Measurements from ENCODE around the gene ZNF516.

The ZNF516 gene

DNA sequence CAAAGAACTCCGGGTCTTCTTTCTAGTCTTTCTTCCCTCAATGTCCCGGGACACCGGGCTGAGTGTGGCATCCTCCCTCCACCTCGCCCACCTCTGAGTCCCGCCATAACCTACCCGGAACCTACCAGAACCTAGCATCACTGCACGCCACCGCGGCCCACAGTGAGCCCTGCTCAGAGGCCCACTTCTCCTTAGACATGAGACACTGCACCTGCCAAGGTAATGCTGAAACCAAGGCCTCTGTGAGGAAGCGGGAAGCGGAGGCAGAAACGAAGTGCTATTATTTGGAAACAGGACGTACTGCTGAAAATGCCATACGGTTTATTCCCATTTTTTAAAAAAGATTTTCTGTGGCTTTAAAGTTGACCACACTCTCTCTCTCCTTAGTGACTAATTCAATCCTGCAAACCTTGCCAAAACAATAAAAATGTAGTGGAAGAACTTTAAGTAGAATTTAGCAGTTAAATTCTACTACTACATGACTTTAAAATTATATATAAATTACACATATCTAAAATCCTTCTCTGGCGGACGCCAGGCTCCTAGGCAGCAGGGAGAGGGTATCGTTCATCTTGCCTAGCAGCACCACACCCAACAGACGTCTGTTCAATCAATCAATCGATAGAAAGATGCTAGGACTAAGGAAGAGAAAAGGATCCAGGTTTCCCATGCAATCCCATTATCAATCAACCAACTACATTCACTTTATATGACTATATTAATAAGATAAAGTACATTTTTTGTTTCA, 82.0 kb downstream of the ZNF516 start:
- no peak for DNase-seq

DNA sequence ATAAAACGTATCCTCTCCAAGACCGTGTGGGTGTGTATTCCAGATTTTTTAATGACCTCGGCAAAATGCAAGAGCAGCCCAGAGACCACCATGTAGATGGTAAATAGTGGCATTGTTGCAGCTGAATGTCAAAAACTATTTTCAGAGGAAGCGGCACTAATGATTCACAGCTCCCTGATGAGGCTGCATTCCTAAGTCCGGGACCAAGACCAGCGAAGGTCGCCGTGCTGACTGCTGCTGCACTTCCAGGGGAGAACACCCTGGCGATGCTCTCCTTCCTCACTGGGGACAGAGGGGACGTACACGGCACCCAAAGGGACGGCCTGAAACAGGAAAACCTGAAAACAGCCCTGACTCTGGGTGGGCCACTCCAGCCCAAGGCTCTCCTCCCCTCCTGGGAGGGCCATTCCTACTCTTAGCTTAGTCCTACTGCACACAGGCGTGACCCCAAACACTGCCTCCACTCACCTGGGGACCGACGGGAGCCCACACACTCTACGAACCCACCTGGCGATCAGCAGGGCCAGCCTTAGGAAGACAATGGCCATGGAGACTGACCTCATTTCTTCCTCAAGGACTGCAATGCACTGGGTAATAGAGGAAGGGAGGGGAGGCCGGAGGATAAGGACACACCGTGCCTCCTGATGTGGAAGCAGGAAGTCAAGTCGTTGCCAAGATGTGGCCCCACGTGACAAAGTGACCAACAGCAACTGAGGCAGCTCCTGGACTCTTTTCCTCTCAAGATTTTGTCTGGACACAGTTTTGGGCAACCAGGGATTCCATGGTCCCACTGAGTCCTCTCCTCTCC, 82.8 kb downstream of the ZNF516 start:
- DNase-seq, result no peak

DNA sequence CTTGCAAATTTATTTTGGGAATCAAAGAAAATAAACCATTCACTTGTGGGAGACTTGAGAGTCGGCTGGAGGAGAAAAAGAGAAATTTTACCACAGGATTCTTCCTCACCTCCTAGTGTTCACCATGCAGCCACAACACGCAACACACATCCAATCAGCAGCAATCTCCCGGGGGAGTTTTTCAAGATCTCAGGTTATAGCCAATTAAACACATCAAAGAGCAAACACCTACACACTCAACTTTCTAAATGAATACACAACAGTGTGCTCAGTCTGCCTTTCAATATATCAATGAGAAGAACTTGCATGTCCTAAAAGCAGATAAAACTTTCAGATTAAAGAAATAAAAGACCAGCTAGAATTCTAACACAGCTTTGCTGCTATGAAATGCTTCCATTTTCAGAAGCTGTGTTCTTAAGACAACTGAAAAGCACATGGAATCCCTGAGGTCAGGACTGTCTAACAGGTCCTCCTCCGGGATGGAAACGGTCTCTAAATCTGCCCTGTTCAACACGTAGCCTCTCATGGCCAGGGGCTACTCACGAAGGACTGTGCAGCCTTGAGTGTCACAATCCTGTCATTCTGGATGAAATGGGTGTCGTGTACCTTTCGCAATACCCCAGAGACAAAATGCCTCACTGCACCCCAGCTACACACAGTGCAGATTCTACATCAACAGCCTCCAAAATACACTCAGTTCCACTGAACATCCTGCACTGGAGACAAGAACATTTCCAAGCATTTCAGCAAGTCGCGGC, 84.2 kb downstream of the ZNF516 start:
- DNase-seq, result peak; percentile 53

DNA sequence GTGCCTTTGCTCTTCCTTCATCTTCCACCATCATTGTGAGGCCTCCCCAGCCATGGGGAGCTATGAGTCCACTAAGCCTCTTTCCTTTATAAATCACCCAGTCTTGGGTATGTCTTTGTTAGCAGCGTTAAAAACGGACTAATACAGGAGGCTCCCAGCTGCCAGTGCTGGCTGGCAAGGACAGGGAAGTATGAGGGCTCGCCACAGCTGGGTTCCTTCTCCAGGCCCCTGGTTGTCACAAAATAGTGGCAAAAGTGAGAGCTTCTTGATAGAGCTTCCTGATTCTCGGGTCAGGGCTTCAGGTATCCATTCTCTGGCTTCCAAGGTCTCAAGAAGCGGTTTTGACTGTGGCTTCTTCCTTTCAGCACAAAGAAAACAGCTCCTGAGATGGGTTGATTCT, 85.0 kb downstream of the ZNF516 start:
- no peak for DNase-seq

DNA sequence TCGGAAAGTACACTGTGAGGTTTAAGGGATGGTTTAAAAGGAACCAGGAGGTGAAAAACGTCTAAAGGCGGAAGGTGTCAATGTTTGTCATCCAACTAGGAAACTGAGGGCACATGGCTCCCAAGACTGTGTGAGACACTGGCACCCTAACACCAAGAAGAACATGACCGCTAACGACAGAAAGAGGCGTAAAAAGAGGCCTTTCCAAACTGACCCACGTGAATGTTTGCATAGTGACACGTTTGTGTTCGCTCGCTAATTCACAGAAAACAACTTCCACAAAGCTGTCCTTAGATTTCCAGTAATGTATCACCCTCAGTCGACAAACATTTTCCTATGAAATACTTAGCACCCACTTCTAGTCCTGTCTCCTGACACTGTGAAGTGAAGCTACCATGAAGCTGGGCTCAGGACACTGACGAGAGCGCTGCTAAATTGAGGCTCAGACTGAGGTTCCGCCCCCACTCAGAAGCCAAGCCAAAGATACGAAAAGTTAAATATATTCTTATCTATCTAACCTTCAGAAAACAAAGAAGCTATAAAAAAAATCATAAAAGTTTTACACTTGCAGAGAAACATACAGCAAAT, 86.5 kb downstream of the ZNF516 start:
- no peak for DNase-seq

DNA sequence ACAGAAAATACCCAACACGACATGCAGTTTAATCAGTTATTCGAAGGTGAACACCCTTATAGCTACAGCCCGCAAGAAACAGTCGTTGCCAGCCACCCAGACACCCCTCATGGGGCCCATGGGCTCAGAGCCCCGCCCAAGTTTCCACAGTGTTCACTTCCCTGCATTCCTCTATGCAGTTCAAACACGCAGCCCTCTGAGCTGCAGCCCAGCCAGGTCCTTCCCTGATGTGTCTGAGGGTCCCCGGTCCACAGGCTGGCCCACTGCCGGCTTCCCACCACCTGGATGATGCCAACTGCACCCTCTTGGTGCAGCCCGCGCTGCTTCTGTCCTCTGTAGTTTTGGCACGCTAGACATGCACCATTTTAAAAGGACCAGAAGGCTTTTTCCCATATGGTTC, 87.4 kb downstream of the ZNF516 start:
- DNase-seq, result no peak

DNA sequence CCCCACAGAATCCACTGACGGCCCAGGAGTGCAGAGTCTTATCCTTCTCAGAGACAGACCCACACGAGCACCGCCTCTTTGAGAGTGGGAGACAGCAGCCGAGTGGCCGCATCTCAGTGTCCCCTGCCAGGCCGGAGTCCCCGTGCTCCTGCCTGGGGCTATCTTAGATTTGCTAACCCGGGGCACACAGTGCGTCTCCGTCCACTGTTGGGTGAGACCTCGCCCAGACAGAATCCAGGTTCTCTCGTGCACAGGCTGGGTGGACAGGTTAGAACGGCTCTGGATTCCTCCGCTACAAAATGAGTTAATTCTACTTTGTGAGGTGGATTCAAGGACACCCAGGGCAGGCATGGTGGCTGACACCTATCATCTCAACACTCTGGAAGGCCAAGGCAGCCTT, 88.3 kb downstream of the ZNF516 start:
- DNase-seq, result no peak

DNA sequence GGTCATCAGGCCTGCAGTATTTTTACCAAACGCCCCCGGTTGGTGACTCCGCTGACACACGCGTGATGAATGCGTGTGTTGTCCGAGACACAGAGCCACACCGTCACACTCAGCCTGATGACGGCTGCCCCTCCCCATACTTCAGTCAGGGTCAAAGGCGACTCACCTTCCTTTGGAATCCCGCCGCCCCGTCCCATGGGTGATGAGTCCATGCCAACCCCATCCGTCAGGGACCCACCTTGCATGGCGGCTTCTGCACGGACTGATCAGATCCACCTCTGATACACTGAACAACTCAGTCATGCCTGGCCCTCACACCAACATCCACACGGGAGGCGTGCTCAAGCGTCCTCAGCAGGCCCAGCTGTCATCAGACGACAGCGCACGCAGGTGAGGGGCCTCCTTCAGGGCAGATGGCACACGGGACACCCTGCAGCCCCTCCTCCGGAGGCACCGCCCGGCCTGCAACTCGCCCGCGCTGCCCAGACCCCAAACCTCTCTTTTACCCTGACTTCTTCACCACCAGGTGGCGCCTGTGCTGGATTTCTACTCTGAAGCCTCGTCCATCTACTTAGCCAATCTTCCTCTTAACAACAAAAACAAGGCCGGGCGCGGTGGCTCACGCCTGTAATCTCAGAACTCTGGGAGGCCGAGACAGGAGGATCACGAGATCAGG, 89.2 kb downstream of the ZNF516 start:
- no peak for DNase-seq

DNA sequence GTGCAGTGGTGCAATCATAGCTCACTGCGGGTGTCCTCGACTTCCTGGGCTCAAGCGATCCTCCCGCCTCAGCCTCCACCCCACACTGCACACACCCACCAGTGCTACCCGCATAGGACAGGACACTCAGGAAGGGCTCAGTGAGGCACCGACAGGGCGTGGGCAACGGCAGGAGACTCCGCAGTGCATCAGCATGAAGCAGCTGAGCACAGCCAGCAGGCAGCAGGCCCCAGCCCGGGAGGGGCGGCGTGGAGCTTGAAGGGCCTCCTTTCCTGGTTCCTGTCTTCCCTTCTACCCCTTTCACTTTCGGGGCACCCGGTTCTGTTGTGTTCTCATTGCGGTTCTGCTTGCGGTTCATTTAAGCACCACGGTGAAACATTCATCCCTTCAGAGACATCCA, 89.8 kb downstream of the ZNF516 start:
- no peak for DNase-seq

DNA sequence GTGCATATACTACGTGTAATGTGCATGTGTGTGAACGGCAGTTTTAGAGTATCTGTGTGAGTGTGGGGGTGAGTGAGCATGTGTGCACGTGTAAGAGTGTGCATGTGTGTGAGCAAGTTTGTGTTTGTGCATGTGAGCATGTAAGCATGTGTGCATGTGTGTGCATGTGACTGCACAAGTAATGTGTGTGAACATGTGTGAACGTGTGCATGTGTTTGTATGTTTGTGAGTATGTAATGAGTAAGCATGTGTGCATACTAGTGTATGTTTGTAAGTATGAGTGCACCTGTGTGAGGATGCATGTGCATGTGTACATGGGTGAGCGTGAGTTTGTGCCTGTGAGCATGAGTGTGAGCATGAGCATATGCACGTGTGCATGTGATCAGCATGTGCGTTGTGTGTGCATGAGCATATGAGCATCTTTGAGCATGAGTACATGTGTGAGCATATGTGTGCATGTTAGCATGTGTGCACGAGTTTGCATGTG, 90.7 kb downstream of the ZNF516 start:
- DNase-seq, result no peak

DNA sequence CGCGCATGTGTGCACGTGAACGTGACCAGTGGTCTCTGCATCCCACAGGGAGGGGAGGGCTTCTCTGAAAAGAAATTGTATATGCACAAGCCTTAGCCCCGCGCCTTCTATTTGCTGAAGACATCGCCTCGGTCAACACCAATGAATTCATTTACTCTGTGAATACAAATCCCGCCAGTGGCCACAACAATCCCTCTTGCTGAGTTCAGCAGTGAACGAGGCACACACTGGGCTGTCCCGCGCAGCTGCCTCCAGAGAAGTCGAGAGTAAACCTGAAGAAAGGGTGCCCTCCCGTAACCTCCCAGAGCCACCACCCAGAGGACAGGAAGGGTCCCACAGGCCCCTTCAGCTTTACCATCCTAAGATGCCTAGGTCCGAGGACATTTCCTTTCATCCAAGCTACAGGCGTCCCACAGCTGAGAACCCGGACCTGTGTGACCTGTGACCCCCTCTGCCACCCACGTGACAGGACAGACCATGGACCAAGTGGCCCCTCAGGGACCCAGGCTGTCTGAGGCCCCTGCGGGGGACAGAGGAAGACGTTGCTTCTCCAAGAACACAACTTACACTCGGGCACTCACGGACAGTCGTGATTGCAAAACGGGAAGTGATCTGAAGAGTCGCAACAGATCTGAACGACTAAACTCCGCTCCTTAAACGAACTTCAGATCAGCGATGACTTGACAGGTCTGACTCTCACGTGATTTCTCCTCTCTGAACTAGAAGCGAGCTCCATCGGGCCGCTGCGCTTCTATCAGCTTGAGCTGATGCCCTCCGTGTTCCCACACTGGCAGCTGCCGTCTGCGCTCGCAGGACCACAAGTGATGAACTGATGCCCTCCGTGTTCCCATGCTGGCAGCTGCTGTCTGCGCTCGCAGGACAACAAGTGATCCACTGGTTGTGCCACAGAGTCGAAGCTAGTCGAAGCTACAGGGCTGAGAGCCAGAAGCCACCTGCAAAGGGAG, 92.7 kb downstream of the ZNF516 start:
- DNase-seq, result no peak

DNA sequence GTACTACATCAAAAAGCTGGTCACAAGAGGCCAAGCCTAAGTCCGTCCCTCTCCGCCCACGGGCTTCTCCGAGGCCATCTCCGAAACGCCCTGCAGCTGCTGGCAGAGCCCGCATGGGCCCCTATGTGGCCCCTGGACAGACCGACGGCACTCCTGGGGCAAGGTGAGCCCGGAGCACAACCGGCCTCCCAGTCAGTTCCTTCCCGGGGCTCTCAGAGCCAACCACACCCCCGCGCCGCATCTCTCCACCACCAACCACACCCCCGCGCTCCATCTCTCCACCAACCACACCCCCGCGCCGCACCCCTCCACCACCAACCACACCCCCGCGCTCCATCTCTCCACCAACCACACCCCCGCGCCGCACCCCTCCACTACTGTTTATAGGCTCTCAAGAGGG, 93.5 kb downstream of the ZNF516 start:
- DNase-seq, result no peak

DNA sequence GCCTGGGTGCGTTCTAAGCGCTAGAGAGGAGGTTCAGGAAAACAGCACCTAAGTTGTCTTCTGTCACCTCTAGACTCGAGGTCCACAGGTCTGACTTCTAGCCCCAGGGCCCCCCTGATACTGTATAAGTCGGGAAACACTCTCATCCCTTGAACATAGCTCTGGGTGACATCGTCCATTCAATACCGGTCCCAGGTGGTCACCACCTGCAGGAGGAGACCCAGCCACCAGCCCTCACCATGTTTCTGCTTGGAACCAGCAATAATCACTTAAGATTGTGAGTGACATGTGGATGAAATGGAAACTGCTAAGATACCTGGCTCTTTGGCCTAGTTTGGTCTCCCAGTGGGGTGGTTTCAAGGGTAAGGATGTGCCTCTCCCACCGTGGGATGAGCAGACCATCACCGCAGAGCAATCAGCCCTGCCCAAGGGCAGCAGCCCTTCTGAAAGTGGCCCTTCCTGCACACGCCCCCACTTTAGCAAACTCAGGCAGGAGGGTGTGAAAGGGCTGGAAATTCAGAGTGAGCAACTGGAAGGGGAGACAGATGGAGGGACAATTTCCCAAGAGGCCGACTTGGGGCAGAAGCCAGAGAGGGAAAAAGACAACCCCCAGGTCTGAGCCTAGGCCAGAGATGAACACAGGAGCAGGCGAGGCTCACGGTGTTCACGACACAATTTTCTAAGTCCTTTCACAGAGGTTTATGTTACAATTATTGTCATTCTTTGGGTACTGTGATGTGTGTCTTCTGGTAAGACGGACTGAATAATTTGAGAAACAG, 95.2 kb downstream of the ZNF516 start:
- no peak for DNase-seq

DNA sequence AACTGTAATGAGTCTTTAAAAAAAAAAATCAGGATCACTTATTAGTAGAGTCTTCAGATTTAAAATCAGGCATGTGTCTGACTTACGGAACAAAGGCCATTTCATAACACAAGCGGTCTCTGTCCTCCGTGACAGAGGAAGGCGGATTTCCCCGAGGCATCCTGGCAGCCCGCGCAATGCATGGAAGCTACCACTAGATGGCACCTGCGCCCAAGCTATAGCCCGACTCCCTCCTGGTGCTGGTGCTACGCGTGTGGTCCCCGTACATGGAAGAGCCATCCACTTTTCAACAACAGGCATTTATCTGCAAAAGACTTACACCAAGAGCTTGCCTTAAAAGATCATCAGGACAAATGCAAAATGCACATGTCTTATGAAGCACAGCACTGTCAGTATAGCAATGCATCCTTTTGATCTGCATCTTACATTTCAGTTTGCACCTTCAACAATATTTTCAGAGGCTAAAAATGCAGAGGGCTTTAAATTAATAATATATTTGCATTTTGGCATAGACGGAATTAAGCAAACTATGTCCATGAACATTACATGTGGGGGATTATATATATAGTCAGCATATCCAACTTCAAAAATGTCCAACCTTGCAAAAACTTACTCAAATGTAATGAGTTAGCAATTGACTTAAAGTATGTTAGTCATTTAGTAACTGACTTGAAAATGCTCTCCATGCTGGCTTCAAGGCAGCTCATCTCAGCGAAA, 96.0 kb downstream of the ZNF516 start:
- DNase-seq, result peak; percentile 85

DNA sequence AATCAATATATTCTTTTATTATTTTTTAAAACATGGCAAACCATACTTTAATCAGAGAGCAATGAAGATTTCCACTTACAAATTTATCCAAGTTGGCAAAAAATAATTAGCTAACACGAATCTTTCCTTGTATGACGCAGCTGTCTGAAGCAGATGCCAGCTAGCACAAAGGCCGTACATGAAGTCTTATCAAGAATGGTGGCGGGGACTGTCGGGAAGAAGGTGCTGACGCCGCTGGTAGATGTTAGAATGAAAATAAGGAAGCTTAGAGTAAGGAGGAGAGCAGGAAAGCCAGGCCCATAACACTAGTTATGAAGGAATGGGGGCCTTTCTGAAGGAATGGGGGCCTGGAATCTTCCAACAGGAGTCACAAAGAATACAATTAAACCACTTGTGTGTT, 96.7 kb downstream of the ZNF516 start:
- DNase-seq, result no peak

DNA sequence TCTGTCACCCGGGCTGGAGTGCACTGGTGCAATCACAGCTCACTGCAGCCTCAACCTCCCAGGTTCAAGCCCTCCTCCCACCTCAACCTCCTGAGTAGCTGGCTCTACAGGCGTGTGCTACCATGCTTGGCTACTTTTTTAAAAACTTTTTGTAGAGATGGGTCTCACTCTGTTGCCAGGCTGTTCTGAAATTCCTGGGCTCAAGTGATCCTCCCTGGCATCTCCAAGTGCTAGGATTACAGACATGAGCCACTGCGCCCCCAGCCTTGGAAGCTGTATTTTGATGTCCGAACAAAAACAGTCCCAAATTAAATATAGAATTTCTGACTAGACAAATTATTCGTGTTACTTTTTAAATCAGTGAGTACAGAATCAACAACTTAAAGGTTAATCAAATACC, 97.4 kb downstream of the ZNF516 start:
- DNase-seq, result no peak

DNA sequence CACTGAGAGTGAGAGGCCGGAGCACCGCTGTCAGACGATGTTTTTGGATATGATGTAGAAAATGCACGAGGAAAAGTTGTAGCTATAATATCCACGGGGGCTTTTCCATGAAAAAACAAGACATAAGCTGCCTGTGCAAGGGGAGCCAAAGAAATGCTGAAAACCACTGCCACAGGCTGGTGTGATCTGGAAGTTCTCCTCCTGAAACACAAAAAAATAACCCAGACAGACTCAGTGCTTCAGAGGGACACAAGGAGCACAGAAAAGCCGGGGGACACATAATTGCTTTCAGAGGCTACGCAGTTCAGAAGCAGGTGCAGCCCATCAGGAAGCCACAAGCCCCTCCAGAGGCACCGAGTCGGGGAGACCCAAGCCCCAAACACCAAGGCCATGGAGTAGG, 98.2 kb downstream of the ZNF516 start:
- DNase-seq, result no peak

DNA sequence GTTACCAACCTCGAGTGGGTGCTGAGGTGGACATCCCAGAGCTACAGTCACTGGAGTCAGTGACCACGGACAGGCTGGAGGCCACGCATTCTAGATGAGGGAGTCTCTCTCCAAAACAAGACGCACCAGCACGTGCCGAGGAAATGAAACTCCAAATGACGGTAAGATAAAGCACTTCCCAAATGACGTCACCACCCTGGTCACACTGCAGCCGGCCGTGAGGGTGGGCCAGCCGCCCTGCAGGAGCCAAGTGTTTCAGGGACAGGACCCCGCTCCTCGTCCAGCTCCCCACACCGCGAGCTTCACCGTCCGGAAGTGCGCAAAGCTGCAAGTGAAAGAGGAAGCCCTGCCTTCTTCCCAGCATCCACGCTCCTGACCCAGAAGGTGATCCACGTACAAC, 99.4 kb downstream of the ZNF516 start:
- no peak for DNase-seq

DNA sequence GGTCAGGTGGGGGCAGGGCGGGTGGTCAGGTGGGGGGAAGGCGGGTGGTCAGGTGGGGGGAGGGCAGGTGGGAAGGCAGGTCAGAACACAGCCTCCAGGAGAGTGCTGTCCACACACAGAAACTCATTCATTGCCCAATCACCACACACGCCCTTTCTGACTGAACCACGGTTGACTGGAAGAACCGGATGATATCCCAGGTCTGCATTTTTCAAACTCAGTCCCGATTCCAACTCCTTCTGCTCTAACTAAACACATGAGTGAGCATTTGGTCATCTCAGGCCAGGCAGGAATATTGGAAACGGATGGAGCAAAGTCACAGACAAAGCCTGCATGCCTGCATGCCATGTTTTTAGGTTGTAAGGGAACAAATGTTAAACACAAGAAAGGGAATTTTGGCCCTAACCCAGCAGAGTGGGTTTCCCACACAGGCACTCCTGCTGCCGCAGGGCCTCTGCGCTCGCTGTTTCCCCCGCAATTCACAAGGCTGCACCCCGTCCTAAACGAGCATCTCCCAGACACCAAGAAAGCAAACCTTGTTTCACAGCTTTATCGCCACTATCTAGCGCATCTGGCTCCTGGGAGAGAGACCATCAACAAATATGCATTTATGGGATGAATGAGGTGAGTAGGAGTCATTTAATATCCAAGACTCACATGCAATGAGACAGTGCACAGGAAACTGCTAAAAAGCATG, 100.1 kb downstream of the ZNF516 start:
- DNase-seq, result no peak

Data from activated CD4-positive, alpha-beta T cell treated with anti-CD3 and anti-CD28 coated beads for 48 hours (primary cell).